HUES48 (cell line): Measurements from ENCODE around the gene PFN3.

ENCODE experiments used
- H3K27ac ChIP-seq: one replicate; pipeline ENCODE4 v1.7.0; 2013; ENCODE audit warnings: low read depth, low read length, inconsistent platforms
- H3K27me3 ChIP-seq: 2 replicates; pipeline ENCODE4 v1.6.1; 2013; ENCODE audit warnings: mild to moderate bottlenecking, low read length; ENCODE audit not compliant: control insufficient read depth, insufficient read depth
- H3K36me3 ChIP-seq: 2 replicates; pipeline ENCODE4 v1.6.1; 2013; ENCODE audit warnings: low read length; ENCODE audit not compliant: control insufficient read depth, insufficient read depth
- H3K4me1 ChIP-seq: 2 replicates; pipeline ENCODE4 v1.6.1; 2013; ENCODE audit warnings: mild to moderate bottlenecking, low read length; ENCODE audit not compliant: control insufficient read depth, insufficient read depth
- H3K4me3 ChIP-seq: 2 replicates; pipeline ENCODE4 v1.5.1; 2013; ENCODE audit warnings: mild to moderate bottlenecking, low read depth, low read length
- H3K9ac ChIP-seq: 2 replicates; pipeline ENCODE4 v1.6.1; 2013; ENCODE audit warnings: mild to moderate bottlenecking, low read depth, low read length, moderate library complexity
- H3K9me3 ChIP-seq: 2 replicates; pipeline ENCODE4 v1.6.1; 2013; ENCODE audit warnings: low read length; ENCODE audit not compliant: control insufficient read depth, insufficient read depth

Gene PFN3

GRCh38 chr5:177444106-177445051 lies 43.9 kb upstream of the PFN3 start:
- H3K9me3 ChIP-seq, result no peaks in the 10 kb centered on the region
- H3K4me3 ChIP-seq, result no peak overlapping the region
- H3K36me3 ChIP-seq, result peaks cover 5% of the 10 kb centered on the region; the same call in 1 of the 2 replicates
- H3K9ac ChIP-seq, result no peak overlapping the region
- peaks cover 16% of the 10 kb centered on the region for H3K27me3 ChIP-seq
- no peak overlapping the region for H3K27ac ChIP-seq
- H3K4me1 ChIP-seq, result peaks cover 31% of the 10 kb centered on the region

- peaks cover 16% of the 10 kb centered on the region for H3K27me3 ChIP-seq
- H3K27ac ChIP-seq, result no peak overlapping the region
- no peaks in the 10 kb centered on the region for H3K9me3 ChIP-seq
- H3K36me3 ChIP-seq, result peaks cover 10% of the 10 kb centered on the region; the same call in 1 of the 2 replicates
- H3K4me1 ChIP-seq, result peaks cover 29% of the 10 kb centered on the region
- H3K4me3 ChIP-seq, result no peak overlapping the region
- H3K9ac ChIP-seq, result no peak overlapping the region
These were observed 42.9 kb upstream of the PFN3 start for GRCh38 chr5:177443144-177443983.

GRCh38 chr5:177442066-177442826 lies 41.8 kb upstream of the PFN3 start:
- Histone ChIP-seq H3K27ac (no peak overlapping the region), H3K9me3 (no peaks in the 10 kb centered on the region), H3K4me1 (peaks cover 19% of the 10 kb centered on the region), H3K4me3 (no peak overlapping the region), H3K36me3 (peaks cover 20% of the 10 kb centered on the region), H3K27me3 (peaks cover 16% of the 10 kb centered on the region), H3K9ac (no peak overlapping the region)

- Histone ChIP-seq H3K27ac (no peak overlapping the region), H3K9me3 (no peaks in the 10 kb centered on the region), H3K27me3 (peaks cover 16% of the 10 kb centered on the region), H3K4me3 (no peak overlapping the region), H3K9ac (no peak overlapping the region), H3K36me3 (peaks cover 26% of the 10 kb centered on the region), H3K4me1 (peaks cover 17% of the 10 kb centered on the region)
These were observed 40.7 kb upstream of the PFN3 start for GRCh38 chr5:177440990-177441780.

GRCh38 chr5:177440211-177440989 lies 39.9 kb upstream of the PFN3 start:
- Histone ChIP-seq H3K9ac (no peak overlapping the region), H3K27ac (no peak overlapping the region), H3K4me1 (peaks cover 12% of the 10 kb centered on the region; the same call in 1 of the 2 replicates), H3K36me3 (peaks cover 30% of the 10 kb centered on the region), H3K27me3 (peaks cover 10% of the 10 kb centered on the region), H3K9me3 (no peaks in the 10 kb centered on the region), H3K4me3 (no peak overlapping the region)

- H3K36me3 ChIP-seq, result peaks cover 38% of the 10 kb centered on the region
- no peak overlapping the region for H3K4me3 ChIP-seq
- H3K27ac ChIP-seq, result no peak overlapping the region
- peaks cover 9% of the 10 kb centered on the region; the same call in 1 of the 2 replicates for H3K4me1 ChIP-seq
- H3K27me3 ChIP-seq, result 0 out of 2 replicates have a peak, but pooled peaks cover 4% of the 10 kb centered on the region
- H3K9ac ChIP-seq, result no peak overlapping the region
- no peaks in the 10 kb centered on the region for H3K9me3 ChIP-seq
These were observed 39.1 kb upstream of the PFN3 start for GRCh38 chr5:177439518-177440053.

- Histone ChIP-seq H3K27me3 (no peaks in the 10 kb centered on the region), H3K9ac (no peak overlapping the region), H3K9me3 (no peaks in the 10 kb centered on the region), H3K36me3 (peaks cover 48% of the 10 kb centered on the region), H3K27ac (no peak overlapping the region), H3K4me1 (peaks cover 9% of the 10 kb centered on the region; the same call in 1 of the 2 replicates), H3K4me3 (no peak overlapping the region)
These were observed 38.0 kb upstream of the PFN3 start for GRCh38 chr5:177438468-177438867.

GRCh38 chr5:177437623-177438022 lies 37.2 kb upstream of the PFN3 start:
- no peak overlapping the region for H3K27ac ChIP-seq
- peaks cover 56% of the 10 kb centered on the region for H3K36me3 ChIP-seq
- no peak overlapping the region for H3K4me3 ChIP-seq
- H3K27me3 ChIP-seq, result no peaks in the 10 kb centered on the region
- H3K9me3 ChIP-seq, result no peaks in the 10 kb centered on the region
- peaks cover 9% of the 10 kb centered on the region; the same call in 1 of the 2 replicates for H3K4me1 ChIP-seq
- no peak overlapping the region for H3K9ac ChIP-seq

- Histone ChIP-seq H3K4me3 (no peak overlapping the region), H3K27ac (no peak overlapping the region), H3K9ac (no peak overlapping the region), H3K4me1 (peaks cover 9% of the 10 kb centered on the region; the same call in 1 of the 2 replicates), H3K9me3 (no peaks in the 10 kb centered on the region), H3K36me3 (peaks cover 68% of the 10 kb centered on the region), H3K27me3 (no peaks in the 10 kb centered on the region)
These were observed 35.5 kb upstream of the PFN3 start for GRCh38 chr5:177435847-177436536.
